ENCODE results near the gene ROBO1. TPM values are rescaled to one million over a fixed set of nuclear protein-coding genes. Genes with fewer than 3 reads are reported as not detected.

The ROBO1 gene
- total and polyA plus RNA-seq, 2 of the 8 experiments (the other 6 are each of a cell fraction or from before 2014, with no cell fraction given): 51.4 to 91.0 TPM

DNA sequence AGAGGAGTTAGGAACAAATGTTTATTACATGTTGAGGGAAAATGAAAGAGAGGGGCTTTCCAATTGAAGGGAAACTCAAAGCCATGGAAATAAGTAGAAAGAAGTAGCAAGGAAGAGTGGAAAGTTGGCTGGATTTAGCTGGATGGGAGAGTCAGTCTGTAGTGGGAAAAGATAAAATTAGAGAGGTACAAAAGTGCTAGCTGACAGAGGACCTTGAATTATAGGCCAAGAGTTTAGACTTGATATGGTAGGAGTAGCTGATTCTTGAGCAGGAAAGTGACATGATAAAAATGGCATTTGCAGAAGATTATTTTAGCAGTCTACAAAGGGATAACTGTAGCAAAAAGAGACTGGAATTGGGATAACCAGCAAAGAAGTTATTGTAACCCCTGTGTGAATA, 425.8 kb downstream of the ROBO1 start:
- TF ChIP-seq KDM4A (IDR thresholded peaks at IDR 0.05; ENCODE audit: low read depth, low read length, severe bottlenecking) (no peak), POLR2A (IDR thresholded peaks at IDR 0.05; ENCODE audit: control extremely low read depth in 1 of 2, low read depth in 2 of 2, low read length in 2 of 2) (no peak), RAD21 (IDR thresholded peaks at IDR 0.05 in 1 of 2, conservative IDR thresholded peaks at IDR 0.05 in 1 of 2; ENCODE audit: low read depth in 2 of 2, low read length in 2 of 2) (no peak), POLR2AphosphoS5 (IDR thresholded peaks at IDR 0.05; ENCODE audit: low read depth, low read length) (no peak), SUZ12 (IDR thresholded peaks at IDR 0.05; ENCODE audit: low read length) (no peak), ZNF274 (IDR thresholded peaks at IDR 0.05; ENCODE audit: borderline replicate concordance, extremely low read depth, low read length) (no peak), SIRT6 (IDR thresholded peaks at IDR 0.05; ENCODE audit: low read length) (no peak), TEAD4 (IDR thresholded peaks at IDR 0.05; ENCODE audit: low read depth, low read length) (no peak), JUND (IDR thresholded peaks at IDR 0.05; ENCODE audit: low read length) (no peak), TAF7 (optimal IDR thresholded peaks at IDR 0.05; ENCODE audit: borderline replicate concordance, low read depth, low read length) (no peak), SIN3A (conservative IDR thresholded peaks at IDR 0.05 in 1 of 2, IDR thresholded peaks at IDR 0.05 in 1 of 2; ENCODE audit: low read depth in 1 of 2, low read length in 2 of 2) (no peak)
- ChIA-PET CTCF (ENCODE audit: partially characterized antibody) (interaction anchor here (1.4 kb wide), 1 partner anchor 20 kb away, joined by 6 read pairs; no protein-coding TSS in a partner anchor), POLR2A (ENCODE audit: partially characterized antibody) (no interaction called here)
- Histone ChIP-seq H3K4ac (replicated peaks; ENCODE audit: insufficient read length, low read depth, low read length) (no peak overlapping the region), H3K14ac (ENCODE audit: insufficient read length) (no peak overlapping the region), H4K91ac (replicated peaks; ENCODE audit: insufficient read length, low read length) (no peak overlapping the region), H2AFZ (ENCODE audit: low read length) (no peak overlapping the region), H3K79me1 (ENCODE audit: low read depth, low read length) (no peaks in the 10 kb centered on the region), H4K5ac (ENCODE audit: insufficient read length, low read depth, low read length) (no peak overlapping the region), H3K56ac (replicated peaks; ENCODE audit: insufficient read length, low read depth, low read length) (no peak overlapping the region), H2BK5ac (ENCODE audit: low read depth, low read length) (no peak overlapping the region), H4K8ac (ENCODE audit: extremely low read depth, insufficient read depth, low read length) (no peak overlapping the region), H3K23ac (ENCODE audit: insufficient read length) (no peak overlapping the region), H3K27ac (ENCODE audit: low read depth, low read length) (no peak overlapping the region), H2BK20ac (ENCODE audit: low read length) (no peak overlapping the region), H3K9me3 (ENCODE audit: insufficient read depth in 2 of 2, low read depth in 1 of 2, low read length in 1 of 2) (peaks cover 2 to 5% of the 10 kb centered on the region in 2 experiments; a peak in 2 of 4 replicates), H3K4me3 (ENCODE audit: extremely low read depth in 1 of 4, insufficient read depth in 2 of 4, low read depth in 3 of 4, low read length in 4 of 4) (no peak overlapping the region), H2BK120ac (replicated peaks; ENCODE audit: low read depth, low read length) (no peak overlapping the region), H3K79me2 (ENCODE audit: control insufficient read depth in 1 of 2, insufficient read depth in 2 of 2, low read length in 2 of 2) (no peaks in the 10 kb centered on the region), H3K18ac (ENCODE audit: extremely low read depth, low read length) (no peak overlapping the region), H3K23me2 (ENCODE audit: low read depth, low read length) (no peaks in the 10 kb centered on the region), H2BK15ac (ENCODE audit: low read length) (no peak overlapping the region), H3K27me3 (replicated peaks in 1 of 4; ENCODE audit: control insufficient read depth in 3 of 4, extremely low read depth in 1 of 4, insufficient read depth in 3 of 4, low read length in 3 of 4) (no peaks in the 10 kb centered on the region), H3K4me1 (replicated peaks in 1 of 4; ENCODE audit: control insufficient read depth in 3 of 4, insufficient read depth in 4 of 4, low read length in 3 of 4) (no peaks in the 10 kb centered on the region), H3K9ac (replicated peaks in 1 of 4; ENCODE audit: extremely low read depth in 1 of 4, low read depth in 3 of 4, low read length in 3 of 4) (no peak overlapping the region), H4K20me1 (replicated peaks in 1 of 2; ENCODE audit: control insufficient read depth in 1 of 2, insufficient read depth in 2 of 2, low read length in 2 of 2) (no peaks in the 10 kb centered on the region), H2BK12ac (ENCODE audit: low read depth, low read length) (no peak overlapping the region), H3K36me3 (ENCODE audit: control insufficient read depth in 2 of 4, insufficient read depth in 4 of 4, low read length in 3 of 4) (peaks cover 0 to 4% (median 0%) of the 10 kb centered on the region in 4 experiments; a peak in 1 of 8 replicates), H2AK5ac (ENCODE audit: low read depth, low read length) (no peak overlapping the region), H3K4me2 (ENCODE audit: insufficient read depth in 1 of 2, low read depth in 2 of 2, low read length in 2 of 2) (no peak overlapping the region)
- DNase-seq (ENCODE audit: low read depth in 1 of 2, low spot score in 2 of 2) (no peak), FAIRE-seq (peak; percentile 19)
